Right ventricle myocardium superior (tissue), 1 donor: Measurements from ENCODE around the gene LBR. TPM values are rescaled to one million over a fixed set of nuclear protein-coding genes. Genes with fewer than 3 reads are reported as not detected.
A peak's percentile ranks its signal among the peaks of the same experiment; 100 is the strongest.

Experiments used
- ATAC-seq: fragments of 200-7000 bp; cut with Tn5 transposase; one replicate; pipeline ENCODE4 v1.9.1; 2020; ENCODE audit warnings: mild to moderate bottlenecking; ENCODE audit not compliant: poor library complexity
- DNase-seq: peaks from one replicate; pipeline ENCODE4 v3.0.0-alpha.2; 2020
- intact Hi-C: fragments of 100-400 bp; cut with DNase I; formaldehyde crosslinking; loops from one replicate; pipeline ENCODE4 v1.11.2; 2022
- total RNA-seq: library from RNA; stranded (reverse); fragmentation: NEBNext Ultra II Directional; extraction: Animal tissue kit (Norgen Biotek cat#: 25700); gene quantifications from one replicate; pipeline ENCODE4 v1.2.1, GENCODE V29; 2021
- donor health status: DM: no; HTN: yes; CAD: no; lungs with severe emphysema.

LBR gene
- total RNA-seq, 1 donor from 2014 or later = 11.7 TPM

DNA sequence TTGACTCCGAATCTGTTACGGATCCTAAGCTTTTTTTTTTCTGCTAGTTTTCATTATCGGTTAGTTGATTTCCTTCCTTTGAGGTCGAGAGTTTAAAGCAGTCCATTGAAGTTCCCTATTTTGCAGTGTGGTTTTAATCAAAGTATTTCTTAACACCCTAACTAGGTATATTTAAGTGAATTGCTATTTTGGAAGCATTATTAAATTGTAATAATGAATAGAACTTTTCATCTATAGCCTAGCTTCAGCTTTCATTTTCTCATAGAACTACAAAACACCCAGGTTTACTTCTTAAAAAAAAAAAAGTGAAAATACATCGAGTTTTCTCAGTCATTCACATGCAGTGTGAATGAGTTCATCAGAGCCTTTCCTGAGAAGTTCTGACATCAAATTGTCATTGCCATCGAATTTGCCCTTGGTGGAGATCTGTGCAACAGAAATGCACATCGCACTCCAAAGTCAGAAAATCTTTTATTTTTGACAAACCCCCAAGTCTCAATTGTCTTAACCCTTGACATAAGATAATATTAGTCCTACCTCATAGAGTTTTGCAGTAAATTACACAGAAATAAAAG is 1.1 kb upstream of the LBR start:
- ATAC-seq = no peak
- intact Hi-C loops = no loop called here

DNA sequence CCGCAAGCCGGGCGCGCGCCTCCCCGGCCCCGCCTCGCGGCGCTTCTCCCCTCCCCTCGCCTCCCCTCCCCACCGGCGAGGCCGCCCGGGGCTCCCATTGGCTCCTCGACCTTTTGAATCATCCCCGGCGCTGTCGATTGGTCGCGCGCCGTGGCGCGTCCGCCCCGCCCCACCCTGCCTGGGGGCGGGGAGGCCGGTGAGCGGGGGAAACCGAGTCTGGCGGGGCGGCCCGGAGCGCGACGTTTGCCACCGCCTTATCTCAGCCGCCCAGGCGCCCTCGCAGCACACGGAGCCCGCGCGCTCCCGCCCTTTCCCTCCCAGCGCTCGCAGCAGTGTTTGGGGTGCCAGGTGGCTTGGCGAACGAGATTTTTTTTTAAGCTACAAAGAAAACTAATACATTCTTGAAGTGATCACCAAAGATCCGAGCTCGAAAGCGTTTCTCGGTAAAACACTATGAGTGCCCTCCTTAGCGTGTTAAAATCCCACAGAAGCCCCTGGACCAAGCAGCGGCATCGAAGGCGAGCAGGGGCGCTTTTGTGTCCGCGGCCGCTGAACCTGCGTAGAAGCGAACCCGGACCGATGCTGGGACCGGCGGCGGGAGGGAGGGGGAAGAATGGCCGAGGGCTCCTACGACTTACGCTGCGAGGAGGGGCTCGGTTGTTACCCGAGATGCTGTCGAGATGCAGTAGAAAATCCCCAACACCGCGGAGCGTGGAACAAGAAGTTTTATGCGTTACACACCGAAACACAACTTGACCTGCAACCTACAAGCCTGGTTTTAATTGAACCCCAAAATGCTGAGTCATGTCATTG is 436 bp upstream of the LBR start:
- intact Hi-C loops = no loop called here
- DNase-seq (peak; percentile 94), ATAC-seq (peak; percentile 96)

More for the DNA sequence above, 1.1 kb upstream of the LBR start:
- no peak for DNase-seq

DNA sequence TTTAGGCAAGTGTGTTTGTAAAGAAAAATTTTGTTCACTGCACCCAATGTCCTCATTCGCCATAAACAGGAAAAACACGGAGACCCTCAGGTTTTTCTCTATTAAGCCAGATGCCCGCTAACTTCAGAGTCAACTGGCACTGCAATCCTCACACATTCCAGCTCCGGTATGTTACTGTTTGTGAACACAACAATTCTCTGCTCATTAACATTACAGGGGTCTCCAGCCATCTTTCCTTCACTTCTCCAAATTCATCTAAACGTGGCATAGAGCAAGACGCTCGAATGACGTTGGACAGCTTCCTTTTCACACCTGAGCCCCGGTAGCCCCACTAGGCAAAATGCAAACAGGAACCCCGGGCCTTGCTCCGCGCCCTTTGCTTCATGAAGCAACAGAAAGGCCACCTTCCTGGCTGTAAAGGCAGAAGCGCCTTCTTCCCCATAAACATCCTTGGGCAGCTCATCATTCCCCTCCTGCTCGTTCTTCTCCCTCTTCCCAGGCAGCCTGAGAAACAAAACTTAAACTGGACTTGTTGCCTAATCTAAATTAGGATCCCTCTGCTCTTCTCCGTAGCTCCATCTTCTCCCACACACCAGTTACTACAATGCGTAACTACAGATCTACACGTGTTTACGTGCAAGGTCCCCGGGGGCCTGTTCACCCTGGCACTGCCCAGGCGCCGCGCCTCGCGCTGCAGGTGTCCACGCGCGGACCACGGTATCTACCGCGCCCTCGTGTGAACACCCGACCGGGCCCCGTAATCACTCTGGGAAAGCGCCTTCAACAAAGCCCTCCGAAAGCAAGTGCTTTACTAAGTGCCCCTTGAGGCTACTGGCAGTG is 1.2 kb downstream of the LBR start:
- DNase-seq (no peak), ATAC-seq (peak; percentile 5)
- intact Hi-C loops = no loop called here

DNA sequence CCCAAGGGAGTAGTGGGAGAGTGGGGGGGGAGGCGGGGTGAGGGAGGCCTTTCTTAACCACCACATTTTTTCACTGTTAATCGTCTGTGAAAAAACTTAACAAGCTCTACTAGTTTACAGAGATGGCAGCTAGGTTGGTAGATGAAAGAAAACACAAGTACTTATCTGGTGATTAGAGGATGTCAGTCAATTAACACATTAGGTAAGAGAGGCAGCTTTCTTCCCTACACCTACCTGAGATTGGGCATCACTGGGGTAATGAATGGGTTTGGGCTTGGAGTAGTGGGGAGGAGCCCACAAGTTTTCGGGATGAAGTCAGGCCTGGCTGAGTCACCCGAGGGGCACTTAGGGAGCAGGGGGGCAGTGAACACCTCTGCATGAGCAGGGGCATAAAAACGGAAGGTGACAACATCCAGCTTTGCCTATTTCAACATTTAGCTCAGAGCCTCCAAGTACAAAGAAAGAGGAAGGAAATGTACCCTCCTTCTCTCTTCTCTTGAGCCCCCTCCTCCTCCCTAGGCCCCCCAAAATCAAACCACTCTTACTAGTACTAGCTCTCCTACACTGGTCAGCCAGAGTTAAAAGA is 2.5 kb downstream of the LBR start:
- intact Hi-C loops = no loop called here
- DNase-seq = no peak

DNA sequence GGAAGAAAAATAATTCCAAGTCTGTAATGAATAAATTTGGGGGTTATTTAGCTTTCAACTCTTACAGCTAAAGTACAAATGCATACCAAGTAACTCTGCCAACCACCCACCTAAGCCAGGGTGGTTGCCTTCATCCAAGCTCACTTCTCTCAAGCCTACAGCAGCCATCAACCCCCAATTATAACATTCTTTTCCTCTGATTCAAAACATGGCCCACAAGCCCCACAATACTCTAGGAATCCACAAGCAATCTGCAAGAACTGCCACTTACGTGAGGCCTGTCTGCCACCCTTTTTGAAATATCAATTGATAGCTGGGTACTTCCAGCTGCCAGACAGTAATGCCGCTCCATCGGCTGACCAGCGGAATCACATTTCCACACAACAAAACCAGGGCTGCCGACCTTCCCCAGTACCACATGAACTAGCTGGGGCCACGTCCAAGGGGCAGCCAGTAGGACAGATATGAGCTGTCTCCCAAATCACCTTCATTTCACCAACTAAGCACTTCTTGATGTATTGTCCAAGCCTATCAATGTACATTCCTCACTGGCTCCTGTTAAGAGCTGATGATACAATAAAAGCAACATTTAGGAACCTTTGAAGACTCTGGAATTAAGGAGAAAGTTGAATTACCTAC is 3.2 kb downstream of the LBR start:
- ATAC-seq = no peak
- intact Hi-C loops = no loop called here
- DNase-seq = no peak

More for the DNA sequence above, 2.5 kb downstream of the LBR start:
- no peak for ATAC-seq

DNA sequence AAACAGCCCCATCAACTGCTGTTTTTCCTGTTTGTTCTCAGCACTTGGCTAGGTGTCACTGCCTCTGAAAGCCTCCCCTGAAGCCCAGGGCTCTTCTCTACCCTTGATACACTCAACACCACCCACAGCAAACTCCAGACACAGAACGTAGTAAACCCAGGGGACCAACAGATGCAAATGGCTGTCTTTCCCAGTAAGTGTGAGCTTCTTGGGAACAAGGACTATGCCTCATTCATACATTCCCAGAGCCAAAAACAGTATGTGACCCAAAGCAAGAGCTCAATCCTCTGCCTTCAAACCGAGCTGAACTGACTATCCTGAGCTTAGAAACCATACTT is 4.4 kb downstream of the LBR start:
- no peak for ATAC-seq
- intact Hi-C loops = no loop called here

DNA sequence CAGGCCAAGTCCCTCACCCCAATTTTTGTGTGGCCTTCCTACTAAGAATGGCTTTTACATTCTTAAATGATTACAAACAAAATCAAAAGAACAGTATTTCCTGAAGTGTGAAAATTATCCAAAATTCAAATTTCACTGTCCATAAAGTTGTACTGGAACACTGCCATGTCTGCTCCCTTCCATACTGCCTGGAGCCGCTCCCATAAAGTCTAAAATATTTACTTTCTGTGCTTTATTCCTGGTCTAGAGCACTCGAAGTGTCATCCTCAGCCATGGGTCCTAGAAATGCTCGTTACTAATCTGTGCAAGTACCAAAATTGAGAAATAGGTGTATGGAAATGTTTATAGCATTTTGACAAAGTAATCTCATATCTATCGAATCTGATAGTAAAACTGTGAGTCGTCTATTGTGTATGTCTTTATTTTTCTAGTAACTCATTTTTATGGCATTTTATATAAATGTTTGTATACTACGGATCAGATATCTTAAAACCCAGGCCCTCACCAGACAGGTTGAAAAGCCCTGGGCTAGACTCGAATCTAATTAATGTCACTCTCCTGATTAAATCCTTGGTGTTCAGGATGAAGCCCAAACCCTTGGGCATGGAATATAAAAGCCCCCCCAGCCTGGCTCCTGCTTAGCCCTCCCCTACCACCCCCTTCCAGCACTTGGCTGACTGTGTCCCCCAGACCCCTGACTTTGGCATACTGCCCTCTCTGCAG is 4.9 kb downstream of the LBR start:
- no peak for DNase-seq
- ATAC-seq = no peak
- intact Hi-C loops = no loop called here

More for the DNA sequence above, 4.4 kb downstream of the LBR start:
- DNase-seq = no peak

DNA sequence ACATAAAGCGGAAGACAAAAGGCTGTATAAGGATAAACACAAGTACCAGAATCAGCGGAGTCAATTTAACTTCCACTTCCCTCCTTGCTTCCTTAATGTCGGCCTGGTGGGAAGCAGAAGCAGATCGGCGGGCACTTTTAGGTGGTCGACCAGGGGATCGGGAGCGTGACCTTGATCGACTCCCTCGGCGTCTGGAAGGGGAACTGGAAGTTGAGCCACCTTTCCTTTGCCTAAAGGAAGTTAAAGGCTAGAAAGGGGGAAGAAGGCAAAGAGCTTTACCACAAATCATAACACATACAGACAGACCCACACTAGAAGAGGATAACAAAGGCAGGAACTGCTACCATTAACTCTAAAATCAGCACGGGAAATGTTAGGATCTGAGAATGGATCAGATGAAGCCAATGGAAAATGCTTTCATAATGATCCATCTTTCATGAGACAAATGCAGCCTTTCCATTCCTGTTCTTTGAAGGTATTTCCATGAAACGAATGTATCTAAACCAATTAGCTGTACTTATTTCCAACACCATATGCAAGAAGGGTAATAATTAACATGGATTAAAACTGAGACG is 5.7 kb downstream of the LBR start:
- intact Hi-C loops = no loop called here
- DNase-seq = no peak
- ATAC-seq = no peak

DNA sequence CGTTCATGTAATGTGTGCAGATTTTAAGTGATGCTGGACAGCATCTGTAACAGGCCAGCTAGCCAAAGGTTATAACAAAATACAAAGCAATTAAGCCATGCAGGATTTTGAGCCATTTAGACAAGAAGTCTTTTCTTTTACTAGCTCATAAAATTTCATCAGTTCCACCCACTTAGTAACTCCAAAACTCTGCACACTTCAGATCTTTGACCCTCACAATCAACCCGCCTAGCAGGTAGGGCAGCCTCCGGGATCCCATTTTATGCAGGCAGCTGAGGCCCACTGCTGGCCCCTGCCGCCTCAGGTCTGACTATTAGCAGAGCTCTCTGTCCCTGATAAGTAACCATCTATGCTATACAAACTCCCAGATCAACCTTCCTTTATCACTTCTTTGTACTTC is 9.2 kb downstream of the LBR start:
- ATAC-seq (no peak), DNase-seq (no peak)
- intact Hi-C loops = no loop called here

DNA sequence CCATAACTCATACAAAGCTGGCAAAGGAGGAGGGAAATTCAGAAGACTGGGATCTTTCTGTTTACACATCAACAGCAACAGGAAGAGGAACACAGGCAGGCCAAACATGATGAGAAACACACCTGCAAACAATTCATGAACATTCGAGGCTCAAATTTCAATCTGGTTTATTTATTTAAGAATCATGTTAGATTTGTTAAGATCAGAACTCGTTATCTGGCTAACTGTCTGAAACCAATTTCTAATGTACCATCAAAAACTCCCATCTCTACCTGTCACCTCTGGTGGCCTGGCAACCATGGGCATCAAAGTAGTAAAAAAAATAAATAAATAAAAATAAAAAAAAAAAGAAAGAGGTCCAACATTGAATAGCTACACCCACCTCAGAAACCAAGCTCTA is 9.8 kb downstream of the LBR start:
- intact Hi-C loops = no loop called here
- DNase-seq (no peak), ATAC-seq (no peak)

DNA sequence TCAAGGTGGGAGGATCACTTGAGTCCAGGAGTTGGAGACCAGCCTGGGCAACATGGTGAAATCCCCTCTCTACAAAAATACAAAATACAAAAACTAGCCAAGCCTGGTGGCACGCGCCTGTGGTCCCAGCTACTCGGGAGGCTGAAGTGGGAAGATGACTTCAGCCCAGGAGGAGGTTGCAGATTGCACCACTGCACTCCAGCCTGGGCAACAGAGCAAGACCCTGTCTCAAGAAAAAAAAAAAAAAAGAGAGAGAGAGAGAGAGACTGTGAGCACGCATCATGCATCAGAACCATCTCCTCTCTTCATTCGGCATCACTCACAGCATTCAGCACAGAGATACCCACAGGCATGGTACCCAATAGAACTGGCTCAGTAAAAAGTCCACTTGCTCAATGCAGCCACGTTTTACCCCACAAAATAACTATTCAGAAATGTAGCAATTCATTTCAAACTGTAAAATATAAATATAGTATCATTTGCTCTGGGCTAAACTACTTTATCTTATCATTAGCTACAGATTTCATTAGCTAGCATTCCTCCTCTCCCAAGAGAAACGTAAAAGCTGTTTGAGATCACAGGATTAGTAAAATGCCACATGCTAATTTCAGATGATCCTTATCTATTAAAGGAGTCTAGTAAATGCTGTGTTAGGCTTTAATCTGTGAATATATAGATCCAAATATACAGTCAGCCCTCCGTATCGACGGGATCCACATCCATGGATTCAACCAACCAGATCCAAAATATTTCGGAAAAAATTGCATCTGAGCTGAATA is 11.7 kb downstream of the LBR start:
- intact Hi-C loops = no loop called here
- no peak for ATAC-seq
- DNase-seq = no peak

DNA sequence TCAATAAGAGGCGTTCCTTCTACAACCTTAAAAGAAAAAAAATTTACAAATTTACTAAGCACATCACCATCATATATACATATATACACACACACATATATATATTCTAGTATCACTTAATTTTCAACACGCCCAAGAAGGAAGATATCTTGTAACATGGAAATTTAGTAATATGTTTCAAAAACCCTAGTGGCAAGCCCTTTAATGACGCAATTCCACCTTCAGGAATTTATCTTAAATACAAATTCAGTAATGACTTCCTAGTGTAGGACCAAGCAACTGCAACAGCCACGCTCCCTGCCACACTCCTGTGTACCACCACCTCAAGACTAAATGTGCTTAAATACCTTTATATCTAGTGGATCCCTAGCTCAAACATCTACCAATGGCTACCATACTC is 12.5 kb downstream of the LBR start:
- ATAC-seq = no peak
- no peak for DNase-seq
- intact Hi-C loops = no loop called here

DNA sequence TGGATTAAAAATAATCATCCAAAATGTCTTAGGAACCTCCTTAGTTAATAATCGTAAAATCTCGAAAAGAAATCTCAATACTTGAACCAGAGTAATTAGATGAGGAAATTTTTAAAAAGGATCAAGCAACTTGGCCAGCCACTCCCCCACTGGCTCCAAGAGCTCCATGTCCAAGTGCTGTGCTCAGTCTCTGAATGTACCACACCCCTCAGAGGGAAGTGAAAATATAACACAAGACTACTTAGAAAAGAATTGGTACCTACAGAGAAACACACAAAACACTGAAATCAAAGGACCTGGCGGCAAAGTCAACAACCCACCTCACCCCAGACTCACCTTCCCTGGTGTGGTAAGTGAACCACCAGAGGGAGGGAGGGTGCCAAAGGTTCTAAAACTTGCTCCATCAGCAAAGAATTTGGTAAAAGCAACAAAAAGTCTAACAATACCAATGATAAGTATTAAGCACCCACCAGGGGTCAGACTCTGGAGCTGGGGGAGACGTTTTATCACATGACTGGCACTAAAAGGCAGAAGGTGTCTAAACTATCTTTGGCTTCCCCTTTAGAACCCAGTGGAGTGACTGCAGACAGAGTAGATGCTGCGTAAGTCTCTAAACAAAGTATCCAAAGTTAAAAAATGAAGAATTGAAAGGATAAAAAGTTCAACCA is 14.0 kb downstream of the LBR start:
- ATAC-seq (no peak), DNase-seq (no peak)
- intact Hi-C loops = no loop called here

DNA sequence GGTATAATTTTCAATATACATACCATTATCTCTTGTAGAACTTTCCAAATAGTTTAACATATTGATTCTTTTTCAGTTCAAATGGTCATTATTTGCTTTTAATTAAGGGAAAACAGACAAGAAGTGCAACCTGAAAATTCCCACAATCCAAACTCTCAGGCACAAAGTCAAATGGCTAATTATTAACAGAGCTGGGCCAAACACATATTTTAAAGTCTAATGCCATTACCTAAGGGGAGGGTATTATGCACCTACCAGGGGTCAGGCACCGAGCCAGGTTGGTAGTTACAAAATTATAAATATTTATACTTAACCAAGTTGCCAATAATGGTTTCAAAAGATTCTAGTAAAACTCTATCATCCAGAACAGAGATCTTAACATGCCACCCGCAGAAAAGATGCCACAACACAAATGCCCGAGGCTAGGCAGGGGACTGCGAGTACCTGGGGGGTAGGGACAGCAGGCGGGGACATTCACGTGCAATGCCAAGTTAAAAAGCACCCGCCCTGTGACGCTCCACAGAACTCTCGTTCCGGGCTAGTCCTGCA is 15.0 kb downstream of the LBR start:
- DNase-seq (no peak), ATAC-seq (no peak)
- intact Hi-C loops = no loop called here

DNA sequence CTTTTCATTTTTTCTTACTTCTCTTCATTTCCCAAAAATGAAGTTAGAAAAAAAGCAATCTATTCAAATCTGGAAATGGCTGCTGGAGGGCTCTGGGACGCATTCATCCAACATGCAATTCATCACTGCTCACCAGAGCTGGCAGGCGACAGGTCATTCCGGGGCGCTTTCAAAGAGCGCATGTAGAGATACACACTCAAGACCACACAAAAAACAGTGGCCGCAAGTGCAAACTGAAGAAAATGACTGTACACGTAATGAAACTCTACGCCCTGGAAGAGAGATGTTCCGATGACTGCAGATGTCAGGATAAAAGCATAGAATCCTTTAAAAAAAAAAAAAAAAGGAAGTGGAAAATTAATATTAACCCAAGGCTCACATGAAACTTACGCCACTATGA is 15.5 kb downstream of the LBR start:
- no peak for DNase-seq
- intact Hi-C loops = no loop called here
- ATAC-seq = no peak

DNA sequence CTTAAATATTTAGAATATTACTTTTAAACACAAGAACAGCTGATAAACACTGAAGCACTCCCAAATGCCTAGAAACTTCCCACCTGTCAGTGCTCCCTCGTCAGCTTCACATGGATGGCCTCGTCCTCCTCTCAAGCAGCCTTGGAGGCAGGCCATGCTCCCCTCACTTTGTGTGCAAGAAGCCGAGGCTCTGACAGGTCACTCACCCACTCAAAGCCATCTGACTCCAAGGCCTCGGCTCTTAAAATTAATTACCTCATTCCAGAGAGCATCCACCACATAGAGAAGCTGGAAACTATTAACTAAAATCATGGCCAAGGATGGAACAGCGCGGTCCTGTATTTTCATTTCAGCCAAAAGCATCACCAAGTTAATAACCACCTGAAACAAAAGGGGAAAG is 17.8 kb downstream of the LBR start:
- DNase-seq (no peak), ATAC-seq (no peak)
- intact Hi-C loops = no loop called here

DNA sequence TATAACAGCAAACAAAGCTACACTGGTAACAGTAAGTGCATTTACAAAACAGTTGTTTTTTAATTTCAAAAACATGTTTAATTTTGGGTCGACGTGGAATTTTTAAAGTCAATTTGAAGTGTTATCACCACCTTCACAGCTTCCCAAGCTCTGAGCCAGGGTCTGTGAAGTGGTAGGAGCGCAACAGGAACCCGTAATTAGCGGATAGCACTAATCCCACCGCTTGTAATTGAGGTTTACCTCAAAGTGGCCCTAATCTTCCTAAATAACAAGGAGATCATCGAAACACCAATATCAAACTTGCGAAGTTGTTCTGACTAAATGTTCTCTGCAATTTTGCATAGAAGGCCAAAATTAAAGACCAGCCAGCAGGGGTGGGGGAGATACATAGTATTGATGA is 18.8 kb downstream of the LBR start:
- intact Hi-C loops = no loop called here
- DNase-seq (no peak), ATAC-seq (no peak)
